ENCODE results near the gene TENM4. TPM values are rescaled to one million over a fixed set of nuclear protein-coding genes. Genes with fewer than 3 reads are reported as not detected.

The TENM4 gene
- polyA plus RNA-seq, 1 donor from 2014 or later: 16.8 TPM

GRCh38 chr11:78952890-78953289 is 487.9 kb downstream of the TENM4 start:
- Histone ChIP-seq H3K9me2 (ENCODE audit: insufficient read depth, low read length) (no peaks in the 10 kb centered on the region), H2AFZ (ENCODE audit: low read depth, low read length) (no peak overlapping the region), H3K9ac (ENCODE audit: low read length) (no peak overlapping the region), H4K20me1 (ENCODE audit: insufficient read depth) (no peaks in the 10 kb centered on the region), H3K4me2 (ENCODE audit: low read length) (no peak overlapping the region), H3K27ac (ENCODE audit: low read length) (no peak overlapping the region), H3K27me3 (ENCODE audit: insufficient read depth, low read depth, low read length) (no peaks in the 10 kb centered on the region), H3K79me2 (replicated peaks; ENCODE audit: insufficient read depth, low read length) (no peaks in the 10 kb centered on the region), H3K4me3 (ENCODE audit: low read length) (no peak overlapping the region), H3F3A (ENCODE audit: insufficient read depth, low read length, poor library complexity, severe bottlenecking) (no peaks in the 10 kb centered on the region), H3K9me3 (ENCODE audit: low read length) (no peaks in the 10 kb centered on the region), H3K36me3 (ENCODE audit: insufficient read depth, low read length) (no peaks in the 10 kb centered on the region)
- TF ChIP-seq MXI1 (conservative IDR thresholded peaks at IDR 0.05; ENCODE audit: poor library complexity, severe bottlenecking) (no peak), TAF1 (IDR thresholded peaks at IDR 0.05; ENCODE audit: low read depth) (no peak), POLR2AphosphoS5 (IDR thresholded peaks at IDR 0.05) (no peak), RAD21 (conservative IDR thresholded peaks at IDR 0.05) (no peak)
- TF ChIP-seq, protein P1, sequence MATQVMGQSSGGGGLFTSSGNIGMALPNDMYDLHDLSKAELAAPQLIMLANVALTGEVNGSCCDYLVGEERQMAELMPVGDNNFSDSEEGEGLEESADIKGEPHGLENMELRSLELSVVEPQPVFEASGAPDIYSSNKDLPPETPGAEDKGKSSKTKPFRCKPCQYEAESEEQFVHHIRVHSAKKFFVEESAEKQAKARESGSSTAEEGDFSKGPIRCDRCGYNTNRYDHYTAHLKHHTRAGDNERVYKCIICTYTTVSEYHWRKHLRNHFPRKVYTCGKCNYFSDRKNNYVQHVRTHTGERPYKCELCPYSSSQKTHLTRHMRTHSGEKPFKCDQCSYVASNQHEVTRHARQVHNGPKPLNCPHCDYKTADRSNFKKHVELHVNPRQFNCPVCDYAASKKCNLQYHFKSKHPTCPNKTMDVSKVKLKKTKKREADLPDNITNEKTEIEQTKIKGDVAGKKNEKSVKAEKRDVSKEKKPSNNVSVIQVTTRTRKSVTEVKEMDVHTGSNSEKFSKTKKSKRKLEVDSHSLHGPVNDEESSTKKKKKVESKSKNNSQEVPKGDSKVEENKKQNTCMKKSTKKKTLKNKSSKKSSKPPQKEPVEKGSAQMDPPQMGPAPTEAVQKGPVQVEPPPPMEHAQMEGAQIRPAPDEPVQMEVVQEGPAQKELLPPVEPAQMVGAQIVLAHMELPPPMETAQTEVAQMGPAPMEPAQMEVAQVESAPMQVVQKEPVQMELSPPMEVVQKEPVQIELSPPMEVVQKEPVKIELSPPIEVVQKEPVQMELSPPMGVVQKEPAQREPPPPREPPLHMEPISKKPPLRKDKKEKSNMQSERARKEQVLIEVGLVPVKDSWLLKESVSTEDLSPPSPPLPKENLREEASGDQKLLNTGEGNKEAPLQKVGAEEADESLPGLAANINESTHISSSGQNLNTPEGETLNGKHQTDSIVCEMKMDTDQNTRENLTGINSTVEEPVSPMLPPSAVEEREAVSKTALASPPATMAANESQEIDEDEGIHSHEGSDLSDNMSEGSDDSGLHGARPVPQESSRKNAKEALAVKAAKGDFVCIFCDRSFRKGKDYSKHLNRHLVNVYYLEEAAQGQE (IDR thresholded peaks at IDR 0.05; ENCODE audit: borderline replicate concordance): peak; percentile 47

DNA sequence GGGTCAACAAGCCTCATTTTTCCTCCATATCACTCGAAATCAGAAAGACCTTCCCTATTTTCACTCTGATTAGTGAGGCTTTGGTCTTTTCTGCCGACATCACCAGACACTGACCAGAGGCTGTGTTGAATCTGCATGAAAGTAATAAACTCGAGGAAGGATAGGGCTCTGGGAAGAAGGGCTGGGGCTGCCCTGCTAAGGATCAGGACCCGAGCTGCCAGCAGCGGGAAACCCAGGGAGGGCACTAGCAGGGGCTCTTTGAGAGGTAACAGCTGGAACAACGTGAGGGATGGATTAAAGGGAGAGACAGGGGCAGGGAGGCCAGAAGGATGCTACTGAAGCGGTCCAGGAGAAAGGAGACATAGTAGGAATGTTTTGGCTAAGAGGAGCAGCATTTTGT is 488.7 kb downstream of the TENM4 start:
- H3K36me3 ChIP-seq (ENCODE audit: insufficient read depth, low read length): no peaks in the 10 kb centered on the region
- H2AFZ ChIP-seq (ENCODE audit: low read depth, low read length): no peak overlapping the region
- no peaks in the 10 kb centered on the region for H4K20me1 ChIP-seq (ENCODE audit: insufficient read depth)
- no peaks in the 10 kb centered on the region for H3K9me2 ChIP-seq (ENCODE audit: insufficient read depth, low read length)
- H3K4me3 ChIP-seq (ENCODE audit: low read length): no peak overlapping the region
- no peaks in the 10 kb centered on the region for H3K79me2 ChIP-seq (replicated peaks; ENCODE audit: insufficient read depth, low read length)
- no peaks in the 10 kb centered on the region for H3K9me3 ChIP-seq (ENCODE audit: low read length)
- TF ChIP-seq TAF1 (IDR thresholded peaks at IDR 0.05; ENCODE audit: low read depth): no peak
- TF ChIP-seq, protein P1 (IDR thresholded peaks at IDR 0.05; ENCODE audit: borderline replicate concordance): no peak
- no peak for TF ChIP-seq POLR2AphosphoS5 (IDR thresholded peaks at IDR 0.05)
- TF ChIP-seq EP300 (conservative IDR thresholded peaks at IDR 0.05; ENCODE audit: poor library complexity, severe bottlenecking): no peak
- no peak for TF ChIP-seq MXI1 (conservative IDR thresholded peaks at IDR 0.05; ENCODE audit: poor library complexity, severe bottlenecking)
- no peak for TF ChIP-seq SMC3 (conservative IDR thresholded peaks at IDR 0.05; ENCODE audit: poor library complexity)
- no peak for TF ChIP-seq EZH2 (IDR thresholded peaks at IDR 0.05; ENCODE audit: borderline replicate concordance, insufficient read depth, low read length, poor library complexity, severe bottlenecking)
- TF ChIP-seq, protein P2, sequence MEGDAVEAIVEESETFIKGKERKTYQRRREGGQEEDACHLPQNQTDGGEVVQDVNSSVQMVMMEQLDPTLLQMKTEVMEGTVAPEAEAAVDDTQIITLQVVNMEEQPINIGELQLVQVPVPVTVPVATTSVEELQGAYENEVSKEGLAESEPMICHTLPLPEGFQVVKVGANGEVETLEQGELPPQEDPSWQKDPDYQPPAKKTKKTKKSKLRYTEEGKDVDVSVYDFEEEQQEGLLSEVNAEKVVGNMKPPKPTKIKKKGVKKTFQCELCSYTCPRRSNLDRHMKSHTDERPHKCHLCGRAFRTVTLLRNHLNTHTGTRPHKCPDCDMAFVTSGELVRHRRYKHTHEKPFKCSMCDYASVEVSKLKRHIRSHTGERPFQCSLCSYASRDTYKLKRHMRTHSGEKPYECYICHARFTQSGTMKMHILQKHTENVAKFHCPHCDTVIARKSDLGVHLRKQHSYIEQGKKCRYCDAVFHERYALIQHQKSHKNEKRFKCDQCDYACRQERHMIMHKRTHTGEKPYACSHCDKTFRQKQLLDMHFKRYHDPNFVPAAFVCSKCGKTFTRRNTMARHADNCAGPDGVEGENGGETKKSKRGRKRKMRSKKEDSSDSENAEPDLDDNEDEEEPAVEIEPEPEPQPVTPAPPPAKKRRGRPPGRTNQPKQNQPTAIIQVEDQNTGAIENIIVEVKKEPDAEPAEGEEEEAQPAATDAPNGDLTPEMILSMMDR (IDR thresholded peaks at IDR 0.05; ENCODE audit: poor library complexity, severe bottlenecking): no peak
- TF ChIP-seq RAD21 (conservative IDR thresholded peaks at IDR 0.05): no peak
- H3F3A ChIP-seq (ENCODE audit: insufficient read depth, low read length, poor library complexity, severe bottlenecking): no peaks in the 10 kb centered on the region
- no peak overlapping the region for H3K4me2 ChIP-seq (ENCODE audit: low read length)
- H3K9ac ChIP-seq (ENCODE audit: low read length): no peak overlapping the region
- no peak overlapping the region for H3K27ac ChIP-seq (ENCODE audit: low read length)
- H3K27me3 ChIP-seq (ENCODE audit: insufficient read depth, low read depth, low read length): no peaks in the 10 kb centered on the region
